ENCODE results near the gene NFATC3.

DNA sequence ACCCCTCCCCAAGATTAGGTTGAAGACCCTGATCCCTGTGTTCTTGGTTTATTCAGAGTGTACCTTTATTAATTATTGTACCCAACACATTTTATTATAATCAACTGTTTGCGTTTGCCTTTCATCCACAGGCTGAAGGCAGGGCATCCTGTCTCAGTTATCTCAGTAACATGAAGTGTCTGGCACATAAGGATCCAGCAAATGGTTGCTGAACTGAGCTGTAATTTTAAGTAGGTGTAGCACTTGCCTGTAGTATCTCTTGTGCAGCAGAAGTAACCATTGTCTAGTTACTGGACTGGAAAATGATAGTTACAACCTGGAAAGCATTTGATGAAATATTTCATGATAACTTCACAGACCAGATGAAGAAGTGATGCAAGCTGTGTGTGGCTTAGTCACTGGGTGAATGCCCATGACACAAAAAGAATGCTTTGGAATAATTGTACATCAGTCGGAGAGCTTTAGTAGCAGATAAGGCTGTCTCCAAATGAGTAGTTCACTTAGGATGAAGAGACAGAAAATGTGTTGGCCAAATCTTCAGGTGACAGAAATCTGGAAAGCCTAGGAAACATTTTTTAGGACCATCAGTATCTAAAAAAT lies 94.1 kb downstream of the NFATC3 start:
- TF ChIP-seq POLR2A (IDR thresholded peaks at IDR 0.05; ENCODE audit: low read length) = no peak
- TF ChIP-seq GATA1 (IDR thresholded peaks at IDR 0.05; ENCODE audit: low read depth, low read length) = no peak

All from erythroblast (primary cell).